Inflammatory macrophage treated with lipopolysaccharide for 4 hours (primary cell): ENCODE data around the gene RAE1.
"Not testable (repeated sequence)": the region's sequence is repeated elsewhere in the genome, so short reads cannot be mapped to it uniquely, and the experiment has no call there.

Source experiments
- DNase-seq: peaks from one replicate; pipeline ENCODE4 v3.0.0-alpha.2; 2020

The RAE1 gene

GRCh38 chr20:57326667-57327455, 24.2 kb upstream of the RAE1 start:
- DNase-seq = no peak

GRCh38 chr20:57327820-57328219, 23.2 kb upstream of the RAE1 start:
- DNase-seq = no peak

- DNase-seq = no peak
Observed at GRCh38 chr20:57329608-57330221, 21.3 kb upstream of the RAE1 start, which contains the start of gene SPO11. TSS of gene SPO11 (plus strand) at chr20:57329803. CDS start at chr20:57329868, 65 bp downstream.

GRCh38 chr20:57330998-57331397, 20.1 kb upstream of the RAE1 start:
- peak; percentile 28 for DNase-seq

GRCh38 chr20:57332105-57333089, 18.7 kb upstream of the RAE1 start:
- DNase-seq = no peak

- no peak for DNase-seq
Observed at GRCh38 chr20:57335392-57335791, 15.7 kb upstream of the RAE1 start.

- DNase-seq = no peak
Observed at GRCh38 chr20:57341663-57342062, 9.4 kb upstream of the RAE1 start.

- DNase-seq = no peak
Observed at GRCh38 chr20:57342829-57343228, 8.2 kb upstream of the RAE1 start.

GRCh38 chr20:57346477-57346876, 4.6 kb upstream of the RAE1 start:
- DNase-seq = peak; percentile 65

- DNase-seq = no peak
Observed at GRCh38 chr20:57347393-57347792, 3.7 kb upstream of the RAE1 start.

GRCh38 chr20:57348200-57348921, 2.7 kb upstream of the RAE1 start:
- not testable (repeated sequence) for DNase-seq

- not testable (repeated sequence) for DNase-seq
Observed at GRCh38 chr20:57348922-57349574, 2.0 kb upstream of the RAE1 start.

- peak; percentile 80 for DNase-seq
Observed at GRCh38 chr20:57350081-57350710, 859 bp upstream of the RAE1 start.

GRCh38 chr20:57350726-57351041, 371 bp upstream of the RAE1 start:
- DNase-seq = not testable (repeated sequence)

- no peak for DNase-seq
Observed at GRCh38 chr20:57352305-57352704, 1.2 kb downstream of the RAE1 start.

GRCh38 chr20:57353351-57353750, 2.3 kb downstream of the RAE1 start:
- no peak for DNase-seq

- no peak for DNase-seq
Observed at GRCh38 chr20:57361517-57361916, 10.5 kb downstream of the RAE1 start.

- DNase-seq = no peak
Observed at GRCh38 chr20:57364451-57364850, 13.4 kb downstream of the RAE1 start.

- DNase-seq = no peak
Observed at GRCh38 chr20:57369596-57369995, 18.5 kb downstream of the RAE1 start.

- DNase-seq = no peak
Observed at GRCh38 chr20:57370316-57370715, 19.3 kb downstream of the RAE1 start.

- DNase-seq = no peak
Observed at GRCh38 chr20:57371363-57371762, 20.3 kb downstream of the RAE1 start.

- DNase-seq = no peak
Observed at GRCh38 chr20:57372157-57372556, 21.1 kb downstream of the RAE1 start.
